Nephron progenitor cell (in vitro differentiated cells): Measurements from ENCODE around the gene ERMAP.
"Not testable (repeated sequence)": the region's sequence is repeated elsewhere in the genome, so short reads cannot be mapped to it uniquely, and the experiment has no call there.

Source experiments
- DNase-seq: peaks from one replicate; pipeline ENCODE4 v3.0.0; 2021
- H3K27ac Mint-ChIP-seq: 2 replicates; pipeline ENCODE4 v1.8.0; 2021; ENCODE audit warnings: mild to moderate bottlenecking, moderate library complexity, mixed read lengths
- H3K27me3 Mint-ChIP-seq: 2 replicates; pipeline ENCODE4 v1.8.0; 2021; ENCODE audit warnings: mild to moderate bottlenecking, low read depth, mixed read lengths; ENCODE audit not compliant: poor library complexity
- H3K36me3 Mint-ChIP-seq: 2 replicates; pipeline ENCODE4 v1.8.0; 2021; ENCODE audit warnings: low read depth, mixed read lengths
- H3K4me1 Mint-ChIP-seq: 2 replicates; pipeline ENCODE4 v1.8.0; 2021; ENCODE audit warnings: mixed read lengths
- H3K4me3 Mint-ChIP-seq: 2 replicates; pipeline ENCODE4 v1.8.0; 2021; ENCODE audit warnings: mild to moderate bottlenecking, moderate library complexity, mixed read lengths
- H3K9me3 Mint-ChIP-seq: 2 replicates; pipeline ENCODE4 v1.8.0; 2021; ENCODE audit warnings: mild to moderate bottlenecking, moderate library complexity, mixed read lengths
- TF ChIP-seq, protein P1 (sequence below): fragments of 200-600 bp; sonication (generic); IDR thresholded peaks from 2 replicates; pipeline ENCODE4 v1.5.0; 2021; ENCODE audit warnings: antibody characterized with exemption

ERMAP gene

DNA sequence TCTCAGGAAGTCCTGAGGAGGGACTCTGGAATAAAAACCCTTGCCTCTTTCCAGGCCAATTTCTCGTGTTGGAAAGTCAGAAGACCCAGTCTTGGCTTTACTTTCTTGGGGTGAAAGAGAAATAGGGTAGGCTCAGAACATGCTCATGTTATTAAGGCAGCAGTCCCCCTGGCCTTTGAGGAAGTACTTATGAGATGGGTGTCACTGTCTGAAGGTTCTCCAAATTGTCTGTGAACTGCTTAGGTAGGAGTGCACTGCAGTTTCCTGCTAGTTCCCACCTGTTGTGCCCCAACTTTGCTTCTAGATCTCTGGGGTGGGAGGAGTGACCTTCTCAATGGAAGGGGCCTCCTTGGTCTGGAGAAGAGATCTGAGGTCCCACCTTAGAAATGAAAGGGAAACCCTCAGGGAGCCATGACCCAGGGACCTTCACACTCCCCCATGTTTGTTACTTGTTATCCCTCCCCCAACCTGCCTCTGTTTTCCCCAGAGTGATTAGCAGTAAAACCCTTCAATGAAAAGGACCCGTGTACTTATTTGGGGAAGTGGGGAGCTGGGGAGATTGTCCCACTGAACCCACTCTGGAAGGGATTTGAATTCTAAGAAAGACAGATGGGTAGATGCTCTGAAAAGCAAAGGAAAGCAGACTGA lies 35.2 kb downstream of the ERMAP start:
- H3K9me3 Mint-ChIP-seq, result peaks cover 80% of the 10 kb centered on the region
- peaks cover 94% of the 10 kb centered on the region for H3K36me3 Mint-ChIP-seq
- H3K4me3 Mint-ChIP-seq, result no peak overlapping the region
- H3K27ac Mint-ChIP-seq, result no peak overlapping the region
- TF ChIP-seq, protein P1, sequence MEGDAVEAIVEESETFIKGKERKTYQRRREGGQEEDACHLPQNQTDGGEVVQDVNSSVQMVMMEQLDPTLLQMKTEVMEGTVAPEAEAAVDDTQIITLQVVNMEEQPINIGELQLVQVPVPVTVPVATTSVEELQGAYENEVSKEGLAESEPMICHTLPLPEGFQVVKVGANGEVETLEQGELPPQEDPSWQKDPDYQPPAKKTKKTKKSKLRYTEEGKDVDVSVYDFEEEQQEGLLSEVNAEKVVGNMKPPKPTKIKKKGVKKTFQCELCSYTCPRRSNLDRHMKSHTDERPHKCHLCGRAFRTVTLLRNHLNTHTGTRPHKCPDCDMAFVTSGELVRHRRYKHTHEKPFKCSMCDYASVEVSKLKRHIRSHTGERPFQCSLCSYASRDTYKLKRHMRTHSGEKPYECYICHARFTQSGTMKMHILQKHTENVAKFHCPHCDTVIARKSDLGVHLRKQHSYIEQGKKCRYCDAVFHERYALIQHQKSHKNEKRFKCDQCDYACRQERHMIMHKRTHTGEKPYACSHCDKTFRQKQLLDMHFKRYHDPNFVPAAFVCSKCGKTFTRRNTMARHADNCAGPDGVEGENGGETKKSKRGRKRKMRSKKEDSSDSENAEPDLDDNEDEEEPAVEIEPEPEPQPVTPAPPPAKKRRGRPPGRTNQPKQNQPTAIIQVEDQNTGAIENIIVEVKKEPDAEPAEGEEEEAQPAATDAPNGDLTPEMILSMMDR, result no peak
- DNase-seq, result no peak
- peaks cover 7% of the 10 kb centered on the region for H3K27me3 Mint-ChIP-seq
- H3K4me1 Mint-ChIP-seq, result peaks cover 17% of the 10 kb centered on the region

DNA sequence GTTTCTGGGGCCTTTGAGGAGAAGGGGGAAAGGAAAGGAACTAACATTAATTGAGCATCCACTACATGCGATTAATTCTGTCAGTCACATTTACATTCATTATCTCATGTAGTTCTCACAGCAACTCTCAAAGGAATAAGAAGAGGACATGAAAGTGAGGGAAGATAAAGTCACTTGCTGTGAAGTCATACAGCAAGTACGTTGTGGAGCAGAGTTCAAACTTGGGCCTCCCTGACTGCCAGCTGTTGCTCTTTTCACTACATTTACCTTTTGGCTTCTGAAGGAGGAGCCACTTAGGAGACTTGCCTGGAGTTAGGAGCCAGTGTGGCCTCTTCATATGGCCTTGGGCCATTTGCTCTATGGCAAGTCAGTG lies 35.7 kb downstream of the ERMAP start:
- Mint-ChIP-seq H3K9me3 (peaks cover 85% of the 10 kb centered on the region), H3K4me3 (no peak overlapping the region), H3K4me1 (peaks cover 11% of the 10 kb centered on the region), H3K27me3 (peaks cover 4% of the 10 kb centered on the region), H3K36me3 (peaks cover 94% of the 10 kb centered on the region), H3K27ac (no peak overlapping the region)
- DNase-seq, result no peak
- TF ChIP-seq, protein P1, result no peak

DNA sequence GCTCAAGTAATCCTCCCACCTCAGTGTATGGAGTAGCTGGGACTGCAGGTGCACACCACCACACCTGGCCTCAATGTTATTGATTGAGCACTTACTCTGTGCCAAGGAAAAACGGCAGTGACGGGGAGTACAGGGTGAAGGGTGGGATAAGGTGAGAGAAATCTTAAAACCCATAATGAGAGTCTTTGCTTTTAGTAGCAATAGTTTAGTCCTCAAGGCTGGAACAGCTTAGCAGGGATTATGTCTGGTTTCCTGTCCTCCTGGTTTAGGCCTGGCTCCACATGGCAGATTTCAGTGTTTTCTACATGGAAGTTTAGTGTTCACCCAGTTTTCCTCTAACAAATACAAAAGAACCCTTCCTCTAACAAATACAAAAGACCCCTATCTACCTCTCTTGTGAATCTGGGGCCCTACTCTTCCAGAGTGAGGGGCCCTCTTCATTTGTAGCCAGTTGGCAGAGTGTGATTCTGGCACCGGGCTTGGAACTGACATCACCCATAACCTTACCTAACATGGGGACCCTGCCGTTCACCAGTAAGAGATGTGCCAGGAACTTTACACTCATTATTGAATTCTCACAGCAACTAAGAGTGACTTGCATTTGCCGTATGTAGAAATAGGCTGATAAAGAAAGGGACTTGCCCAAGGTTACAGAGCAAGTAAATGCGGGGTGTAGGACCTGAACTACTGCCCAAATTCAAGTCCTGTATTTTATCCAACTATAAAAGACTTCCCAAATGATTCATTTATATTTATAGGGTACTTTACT lies 36.4 kb downstream of the ERMAP start:
- no peak for DNase-seq
- no peak overlapping the region for H3K27ac Mint-ChIP-seq
- TF ChIP-seq, protein P1, result no peak
- H3K9me3 Mint-ChIP-seq, result peaks cover 87% of the 10 kb centered on the region
- H3K4me1 Mint-ChIP-seq, result peaks cover 4% of the 10 kb centered on the region
- H3K4me3 Mint-ChIP-seq, result no peak overlapping the region
- peaks cover 94% of the 10 kb centered on the region for H3K36me3 Mint-ChIP-seq
- peaks cover 7% of the 10 kb centered on the region for H3K27me3 Mint-ChIP-seq

DNA sequence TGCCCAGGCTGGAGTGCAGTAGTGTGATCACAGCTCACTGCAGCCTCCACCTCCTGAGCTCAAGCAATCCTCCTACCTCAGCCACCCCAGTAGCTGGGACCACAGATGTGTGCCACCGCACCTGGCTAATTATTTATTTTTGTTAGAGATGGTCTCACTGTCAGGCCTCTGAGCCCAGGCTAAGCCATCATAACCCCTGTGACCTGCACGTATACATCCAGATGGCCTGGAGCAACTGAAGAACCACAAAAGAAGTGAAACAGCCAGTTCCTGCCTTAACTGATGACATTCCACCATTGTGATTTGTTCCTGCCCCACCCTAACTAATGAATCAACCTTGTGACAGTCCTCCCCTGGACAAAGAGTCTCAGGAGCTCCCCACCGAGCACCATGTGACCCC lies 39.6 kb downstream of the ERMAP start:
- Mint-ChIP-seq H3K9me3 (peaks cover 89% of the 10 kb centered on the region), H3K27me3 (peaks cover 11% of the 10 kb centered on the region), H3K36me3 (peaks cover 85% of the 10 kb centered on the region)
- DNase-seq, H3K4me3 Mint-ChIP-seq, H3K27ac Mint-ChIP-seq, H3K4me1 Mint-ChIP-seq: not testable (repeated sequence)

DNA sequence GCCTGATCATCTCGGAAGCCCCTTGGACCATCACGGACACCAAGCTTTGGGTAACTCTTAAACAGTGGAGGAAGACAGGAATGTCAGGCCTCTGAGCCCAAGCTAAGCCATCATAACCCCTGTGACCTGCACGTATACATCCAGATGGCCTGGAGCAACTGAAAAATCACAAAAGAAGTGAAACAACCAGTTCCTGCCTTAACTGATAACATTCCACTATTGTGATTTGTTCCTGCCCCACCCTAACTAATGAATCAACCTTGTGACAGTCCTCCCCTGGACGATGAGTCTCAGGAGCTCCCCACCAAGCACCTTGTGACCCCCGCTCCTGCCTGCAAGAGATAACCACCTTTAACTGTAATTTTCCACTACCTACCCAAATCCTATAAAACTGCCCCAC lies 42.4 kb downstream of the ERMAP start:
- not testable (repeated sequence) for H3K4me3 Mint-ChIP-seq, DNase-seq, H3K27ac Mint-ChIP-seq, H3K4me1 Mint-ChIP-seq
- Mint-ChIP-seq H3K9me3 (peaks cover 83% of the 10 kb centered on the region), H3K36me3 (peaks cover 59% of the 10 kb centered on the region), H3K27me3 (peaks cover 15% of the 10 kb centered on the region)

DNA sequence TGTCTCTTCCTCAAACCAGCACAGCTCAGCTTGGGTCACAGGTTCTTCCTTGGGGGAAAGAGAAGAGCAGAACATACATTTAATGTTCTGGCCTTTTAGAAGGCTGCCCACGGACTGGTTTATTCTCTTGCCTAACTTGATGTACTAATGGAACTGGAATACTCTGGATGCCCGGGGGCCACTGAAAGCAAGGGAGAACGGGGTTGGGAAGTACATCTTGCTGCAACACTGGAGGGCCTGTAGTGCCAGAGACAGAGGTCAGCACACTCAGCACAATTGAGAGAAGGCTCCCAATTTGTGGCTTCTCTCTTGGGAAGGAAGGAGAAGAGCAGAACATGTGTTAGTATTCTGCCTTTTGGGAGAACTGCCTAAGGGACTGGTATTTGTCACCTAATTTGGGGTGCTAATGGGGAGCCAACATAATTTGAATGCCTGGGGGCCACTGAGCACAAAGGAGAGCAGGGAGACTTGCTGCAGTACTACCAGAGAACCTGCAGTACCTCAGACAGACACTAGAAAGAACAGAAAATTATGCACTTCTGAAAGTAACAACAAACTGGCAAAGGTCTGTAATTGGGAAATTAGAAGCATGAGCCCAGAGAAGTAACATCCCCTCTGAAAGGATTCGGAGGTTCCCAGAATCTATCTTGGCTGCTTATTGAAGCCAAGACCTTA lies 43.6 kb downstream of the ERMAP start:
- no peaks in the 10 kb centered on the region for H3K4me1 Mint-ChIP-seq
- H3K36me3 Mint-ChIP-seq, result peaks cover 52% of the 10 kb centered on the region
- TF ChIP-seq, protein P1, result no peak
- DNase-seq, result no peak
- peaks cover 17% of the 10 kb centered on the region for H3K27me3 Mint-ChIP-seq
- no peak overlapping the region for H3K27ac Mint-ChIP-seq
- no peak overlapping the region for H3K4me3 Mint-ChIP-seq
- H3K9me3 Mint-ChIP-seq, result peaks cover 84% of the 10 kb centered on the region
